Lower leg skin (tissue), 4 donors: ENCODE results near the gene LGR6. TPM values are rescaled to one million over a fixed set of nuclear protein-coding genes. Genes with fewer than 3 reads are reported as not detected.

ENCODE experiments used
- DNase-seq, 2 donors: peaks; one replicate each; pipeline ENCODE4 v3.0.0-alpha.2; 2019; ENCODE audit warnings: low spot score in 2 of 2
- H3K4me3 ChIP-seq: fragments of 200-600 bp; sonication (generic); 2 replicates; pipeline ENCODE4 v1.5.1; 2017; ENCODE audit warnings: mild to moderate bottlenecking, low read depth; ENCODE audit not compliant: poor library complexity, severe bottlenecking
- CTCF ChIP-seq, 3 donors: fragments of 450-650 bp; IDR thresholded peaks; one replicate each; pipeline ENCODE4 v1.5.1; 2016; ENCODE audit warnings: antibody characterized with exemption in 3 of 3, mild to moderate bottlenecking in 3 of 3, moderate library complexity in 2 of 3
- POLR2A ChIP-seq, 2 donors: fragments of 450-650 bp; IDR thresholded peaks; one replicate each; pipeline ENCODE4 v1.6.1; 2016 to 2017; ENCODE audit warnings: antibody characterized with exemption in 2 of 2, mild to moderate bottlenecking in 1 of 2, moderate library complexity in 1 of 2
- WGBS, 2 donors: methylation state at CpG; one replicate each; pipeline ENCODE4 v1.1.5; 2018; 5-methylcytosine and 5-hydroxymethylcytosine counted together
- intact Hi-C: fragments of 100-400 bp; cut with DNase I; formaldehyde crosslinking; loops from one replicate; pipeline ENCODE4 v1.15.0; 2023; ENCODE audit warnings: low total_unique reads
- total RNA-seq, 4 donors: library from RNA; depleted of rRNA; stranded (reverse); fragments of >200 nt; gene quantifications; one replicate each; pipeline ENCODE4 v1.1.0, GENCODE V29; 2016

LGR6 gene
- total RNA-seq, 4 donors from 2014 or later = 0.39 to 4.4 (median 1.8) TPM

- no peak overlapping the region for H3K4me3 ChIP-seq
- TF ChIP-seq POLR2A (IDR thresholded peaks at IDR 0.05) = no peak
- DNase-seq = no peak
- 87 to 91% methylated on average over 4 of the region's 4 CpGs for WGBS, 2 donors
- intact Hi-C loops = no loop called here
These were observed 45.2 kb upstream of the LGR6 start for GRCh38 chr1:202148391-202148790.

DNA sequence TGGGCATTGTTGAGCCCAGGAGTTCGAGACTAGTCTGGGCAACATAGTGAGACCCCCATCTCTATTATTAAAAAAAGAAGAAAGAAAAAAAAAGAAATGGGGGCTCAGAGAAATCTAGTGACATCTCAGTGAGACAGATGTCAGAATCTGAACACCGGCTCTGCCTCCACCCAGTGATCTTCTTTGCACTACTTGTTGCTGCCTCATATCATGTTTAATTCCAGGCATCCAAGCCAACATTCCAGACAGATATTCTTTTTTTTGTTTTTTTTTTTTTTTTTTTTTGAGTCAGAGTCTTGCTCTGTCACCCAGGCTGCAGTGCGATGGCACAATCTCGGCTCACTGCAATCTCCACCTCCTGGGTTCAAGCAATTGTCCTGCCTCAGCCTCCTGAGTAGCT lies 44.0 kb upstream of the LGR6 start:
- no peak for TF ChIP-seq CTCF (IDR thresholded peaks at IDR 0.05)
- no peak for TF ChIP-seq POLR2A (IDR thresholded peaks at IDR 0.05)
- WGBS, 2 donors = 75 to 79% methylated on average over 4 of the region's 4 CpGs
- intact Hi-C loops = no loop called here

GRCh38 chr1:202150187-202150586 lies 43.4 kb upstream of the LGR6 start:
- WGBS, 2 donors = 94 to 95% methylated on average over 9 of the region's 9 CpGs
- TF ChIP-seq CTCF (IDR thresholded peaks at IDR 0.05) (no peak), POLR2A (IDR thresholded peaks at IDR 0.05) (no peak)
- no peak overlapping the region for H3K4me3 ChIP-seq
- intact Hi-C loops = no loop called here
- DNase-seq = no peak

More for the DNA sequence above, 44.0 kb upstream of the LGR6 start:
- no peak overlapping the region for H3K4me3 ChIP-seq
- no peak for DNase-seq

DNA sequence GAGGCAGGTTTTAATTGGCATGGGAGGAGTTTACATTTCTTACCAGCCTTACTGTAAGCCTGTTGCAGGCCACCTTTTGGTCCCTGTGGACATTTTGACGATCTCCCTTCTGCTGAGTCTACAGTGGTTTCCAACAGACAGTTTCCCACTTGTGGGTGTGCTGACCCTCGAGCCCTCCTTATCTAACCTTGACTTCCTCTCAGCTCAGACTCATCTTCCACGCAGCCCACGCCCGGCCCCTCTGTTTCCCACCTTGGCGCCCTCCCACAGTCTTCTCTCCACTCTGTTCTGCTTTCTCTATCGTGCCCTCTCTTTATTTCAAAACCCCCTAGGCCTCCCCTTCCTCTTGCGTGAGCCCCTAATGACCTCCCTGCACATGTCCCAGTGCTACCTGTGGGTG lies 43.0 kb upstream of the LGR6 start:
- TF ChIP-seq POLR2A (IDR thresholded peaks at IDR 0.05) = no peak
- no peak for TF ChIP-seq CTCF (IDR thresholded peaks at IDR 0.05)
- no peak overlapping the region for H3K4me3 ChIP-seq
- DNase-seq = no peak
- intact Hi-C loops = no loop called here
- WGBS, 2 donors = 93 to 95% methylated on average over 8 of the region's 8 CpGs

- H3K4me3 ChIP-seq = no peak overlapping the region
- WGBS, 2 donors = 93% methylated on average over 2 of the region's 2 CpGs
- no peak for TF ChIP-seq POLR2A (IDR thresholded peaks at IDR 0.05)
- no peak for TF ChIP-seq CTCF (IDR thresholded peaks at IDR 0.05)
- intact Hi-C loops = no loop called here
- no peak for DNase-seq
These were observed 42.6 kb upstream of the LGR6 start for GRCh38 chr1:202151045-202151444.

GRCh38 chr1:202152399-202152798 lies 41.2 kb upstream of the LGR6 start:
- 91 to 94% methylated on average over 8 to 10 of the region's 10 CpGs for WGBS, 2 donors

More at GRCh38 chr1:202152399-202152798, 41.2 kb upstream of the LGR6 start:
- no peak for TF ChIP-seq POLR2A (IDR thresholded peaks at IDR 0.05)
- no peak for TF ChIP-seq CTCF (IDR thresholded peaks at IDR 0.05)
- H3K4me3 ChIP-seq = no peak overlapping the region
- no peak for DNase-seq
- intact Hi-C loops = no loop called here
